ENCODE measurements around the gene IL10RB.

IL10RB gene

DNA sequence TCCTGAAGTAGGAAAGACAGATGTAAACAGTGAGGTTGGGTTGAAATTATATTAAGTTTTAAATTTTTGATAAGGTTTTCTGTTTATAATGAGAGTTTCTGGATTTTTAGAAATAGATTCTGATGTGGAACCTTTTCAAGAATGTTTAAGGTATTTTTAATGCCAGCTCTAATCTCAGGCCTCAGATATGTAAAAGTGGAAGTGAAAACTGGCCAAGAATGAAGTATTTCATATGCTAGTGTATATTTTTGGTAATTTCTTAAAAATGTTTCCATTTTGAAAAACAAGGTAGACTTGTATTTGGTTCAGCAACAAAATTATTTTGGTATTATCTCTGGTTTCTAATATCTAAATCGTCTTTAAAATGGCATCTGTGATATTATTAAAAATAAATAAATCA is 73.0 kb downstream of the IL10RB start:
- DNase-seq = no peak

DNA sequence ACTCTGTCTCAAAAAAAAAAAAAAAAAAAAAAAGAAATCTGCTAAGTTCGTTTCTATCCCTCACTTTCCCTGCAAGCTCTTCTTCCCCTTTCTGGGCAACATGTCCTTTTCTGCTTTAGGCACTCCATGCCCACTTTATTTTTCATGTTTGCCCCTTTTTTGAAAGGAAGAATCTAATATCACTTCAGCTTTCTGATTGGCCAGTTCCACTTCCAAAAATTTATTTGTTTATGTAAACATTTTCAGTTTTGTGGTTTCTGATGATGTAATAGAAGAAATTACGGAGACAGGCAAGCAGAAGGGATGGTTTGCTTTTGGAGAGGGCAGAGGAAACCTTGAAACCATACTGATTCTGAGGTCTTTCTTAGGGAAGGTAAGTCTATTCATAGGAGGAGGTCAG is 73.8 kb downstream of the IL10RB start:
- DNase-seq = no peak

DNA sequence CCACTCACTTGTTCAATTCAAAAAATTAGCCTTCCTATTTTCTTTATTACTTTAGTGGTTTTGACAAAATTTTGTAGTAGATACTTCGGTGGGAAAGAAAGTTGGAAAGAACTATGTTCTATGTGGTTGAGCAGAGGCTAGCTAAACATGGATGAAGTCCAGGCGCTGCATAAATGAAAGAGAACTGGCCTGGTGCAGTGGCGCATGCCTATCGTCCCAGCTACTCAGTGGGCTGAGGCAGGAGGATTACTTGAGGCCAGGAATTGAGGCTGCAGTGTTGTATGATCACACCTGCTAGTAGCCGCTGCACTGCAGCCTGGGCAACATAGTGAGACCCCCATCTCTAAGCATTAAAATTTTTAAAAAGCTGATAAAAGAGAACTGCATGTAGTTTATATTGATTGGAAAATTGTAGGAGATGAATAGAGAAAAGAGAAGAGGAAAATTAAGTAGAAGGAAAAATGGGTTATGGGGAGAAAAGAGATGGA is 79.6 kb downstream of the IL10RB start:
- no peak for DNase-seq

Data from DMS153 (cell line).